Activated T-helper 1 cell treated with anti-CD3 and anti-CD28 coated beads, Interleukin-2, amount 50 U/mL, for 16 hours (primary cell): ENCODE data around the gene ZCWPW1.

Experiments
- DNase-seq, 2 donors: peaks; one replicate each; pipeline ENCODE4 v3.0.0-alpha.2; 2020; ENCODE audit warnings: low read depth in 1 of 2, low spot score in 1 of 2

ZCWPW1 gene

GRCh38 chr7:100428199-100428966 lies at the start of gene ZCWPW1:
Gene ZCWPW1, minus strand, starts transcription at chr7:100428703. Its CDS starts 8,054 bp downstream, at chr7:100420649.
- peak; percentile 90 to 94 for DNase-seq

GRCh38 chr7:100477871-100478267 lies 49.4 kb upstream of the ZCWPW1 start:
- DNase-seq, result no peak

- DNase-seq, result no peak
These were observed 48.7 kb upstream of the ZCWPW1 start for GRCh38 chr7:100476903-100477870.

- no peak for DNase-seq
These were observed 47.7 kb upstream of the ZCWPW1 start for GRCh38 chr7:100476101-100476780.

- DNase-seq, result no peak
These were observed 47.0 kb upstream of the ZCWPW1 start for GRCh38 chr7:100475549-100475948.

GRCh38 chr7:100472854-100473499 lies 44.5 kb upstream of the ZCWPW1 start:
- no peak for DNase-seq

- no peak for DNase-seq
These were observed 43.8 kb upstream of the ZCWPW1 start for GRCh38 chr7:100472121-100472851.

GRCh38 chr7:100471021-100471420 lies 42.5 kb upstream of the ZCWPW1 start:
- no peak for DNase-seq

- peak; percentile 73 to 88 for DNase-seq
These were observed 40.9 kb upstream of the ZCWPW1 start for GRCh38 chr7:100469227-100470044.

- DNase-seq, result no peak
These were observed 39.3 kb upstream of the ZCWPW1 start for GRCh38 chr7:100467638-100468373.

GRCh38 chr7:100466653-100467605 lies 38.4 kb upstream of the ZCWPW1 start:
- no peak for DNase-seq

- no peak for DNase-seq
These were observed 37.3 kb upstream of the ZCWPW1 start for GRCh38 chr7:100465702-100466311.

GRCh38 chr7:100465299-100465698 lies 36.8 kb upstream of the ZCWPW1 start:
- no peak for DNase-seq

- no peak for DNase-seq
These were observed 36.3 kb upstream of the ZCWPW1 start for GRCh38 chr7:100464791-100465190.

- DNase-seq, result no peak
These were observed 35.7 kb upstream of the ZCWPW1 start, which contains the start of gene SPACDR for GRCh38 chr7:100464210-100464660. Gene SPACDR, minus strand, starts transcription at chr7:100464260. Its CDS starts 235 bp downstream, at chr7:100464025.

GRCh38 chr7:100457033-100457432 lies 28.5 kb upstream of the ZCWPW1 start:
- DNase-seq, result no peak

GRCh38 chr7:100456562-100456961 lies 28.1 kb upstream of the ZCWPW1 start:
- DNase-seq, result no peak
